GM12801 (cell line): ENCODE results near the gene JAKMIP1.

ENCODE experiments used
- TF ChIP-seq, protein P1 (sequence below): IDR thresholded peaks from one replicate; pipeline ENCODE4 v1.5.1; 2011; ENCODE audit warnings: control low read depth; ENCODE audit not compliant: insufficient read length; ENCODE audit errors: extremely low read depth

Gene JAKMIP1

DNA sequence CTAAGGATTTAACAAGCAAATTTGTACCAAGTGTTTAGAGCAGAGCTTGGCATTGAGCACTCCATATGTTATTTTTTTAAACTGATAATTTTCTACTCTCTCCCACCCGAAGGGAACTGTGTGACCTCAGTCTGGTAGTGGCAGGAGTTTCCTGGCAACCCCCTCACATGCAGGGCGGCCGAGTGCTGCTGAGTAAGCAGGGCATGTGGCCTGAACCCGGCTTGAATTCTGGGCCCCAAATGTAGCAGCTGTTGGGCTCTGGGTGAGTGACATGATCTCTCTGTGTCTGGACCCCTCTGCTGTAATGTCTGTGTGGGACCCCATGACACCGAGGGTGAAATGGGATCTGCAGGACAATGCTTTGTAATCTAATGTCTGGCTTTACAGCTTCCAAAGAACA lies 168.5 kb downstream of the JAKMIP1 start:
- TF ChIP-seq, protein P1, sequence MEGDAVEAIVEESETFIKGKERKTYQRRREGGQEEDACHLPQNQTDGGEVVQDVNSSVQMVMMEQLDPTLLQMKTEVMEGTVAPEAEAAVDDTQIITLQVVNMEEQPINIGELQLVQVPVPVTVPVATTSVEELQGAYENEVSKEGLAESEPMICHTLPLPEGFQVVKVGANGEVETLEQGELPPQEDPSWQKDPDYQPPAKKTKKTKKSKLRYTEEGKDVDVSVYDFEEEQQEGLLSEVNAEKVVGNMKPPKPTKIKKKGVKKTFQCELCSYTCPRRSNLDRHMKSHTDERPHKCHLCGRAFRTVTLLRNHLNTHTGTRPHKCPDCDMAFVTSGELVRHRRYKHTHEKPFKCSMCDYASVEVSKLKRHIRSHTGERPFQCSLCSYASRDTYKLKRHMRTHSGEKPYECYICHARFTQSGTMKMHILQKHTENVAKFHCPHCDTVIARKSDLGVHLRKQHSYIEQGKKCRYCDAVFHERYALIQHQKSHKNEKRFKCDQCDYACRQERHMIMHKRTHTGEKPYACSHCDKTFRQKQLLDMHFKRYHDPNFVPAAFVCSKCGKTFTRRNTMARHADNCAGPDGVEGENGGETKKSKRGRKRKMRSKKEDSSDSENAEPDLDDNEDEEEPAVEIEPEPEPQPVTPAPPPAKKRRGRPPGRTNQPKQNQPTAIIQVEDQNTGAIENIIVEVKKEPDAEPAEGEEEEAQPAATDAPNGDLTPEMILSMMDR = no peak

- TF ChIP-seq, protein P1 = no peak
Observed at GRCh38 chr4:6030679-6031078, 169.7 kb downstream of the JAKMIP1 start.

GRCh38 chr4:6029254-6029653 lies 171.1 kb downstream of the JAKMIP1 start:
- TF ChIP-seq, protein P1 = no peak

- TF ChIP-seq, protein P1 = no peak
Observed at GRCh38 chr4:6028168-6028567, 172.2 kb downstream of the JAKMIP1 start.

DNA sequence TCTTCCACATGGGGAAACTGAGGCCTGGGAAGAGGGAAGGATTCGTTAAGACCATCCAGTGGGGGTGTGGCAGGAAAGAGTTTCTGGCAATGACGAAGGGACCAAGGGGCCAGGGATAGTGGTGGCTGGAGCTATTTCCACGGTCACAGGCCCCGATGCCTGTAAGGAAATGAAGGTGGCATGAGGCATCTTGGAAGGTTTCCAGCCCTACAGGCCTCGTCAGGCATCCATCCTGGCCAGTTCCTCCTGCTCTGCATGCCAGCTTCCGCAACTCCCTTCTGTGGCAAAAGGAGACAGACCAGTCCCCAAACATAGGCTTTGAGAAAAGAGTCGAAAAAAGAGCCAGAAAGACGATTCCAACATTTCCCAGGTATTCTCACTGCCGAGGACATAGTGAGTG lies 173.0 kb downstream of the JAKMIP1 start:
- TF ChIP-seq, protein P1 = no peak

DNA sequence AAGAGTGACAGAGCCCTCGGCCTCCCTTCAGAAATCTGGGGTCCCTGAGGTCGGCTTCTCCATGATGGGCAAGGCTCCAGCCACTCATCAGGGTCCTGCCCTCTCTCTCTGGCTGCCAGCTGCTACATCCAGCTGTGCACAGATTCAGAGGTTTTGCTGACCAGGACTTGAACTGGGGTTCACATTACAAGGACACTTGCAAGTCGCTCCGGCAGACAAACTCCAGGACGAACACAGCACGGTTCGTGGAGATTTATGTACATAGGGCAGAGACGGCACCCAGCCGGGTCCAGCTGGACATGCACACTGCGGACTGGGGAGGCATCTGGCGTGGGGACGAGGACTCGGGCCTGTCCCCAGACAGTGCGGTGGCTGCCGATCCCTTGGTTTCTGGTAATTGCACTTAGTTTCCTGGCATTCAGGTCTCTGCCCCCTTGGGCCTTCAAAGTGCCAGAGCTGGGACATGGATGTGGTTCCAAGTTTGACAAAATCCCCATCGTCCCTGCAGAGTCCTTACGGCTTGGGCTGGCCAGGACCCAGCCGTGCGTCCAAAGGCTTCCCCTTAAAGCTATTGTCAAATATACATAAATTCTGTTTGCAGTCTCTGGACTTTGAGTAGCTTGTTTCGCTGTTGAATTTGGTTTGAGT lies 175.9 kb downstream of the JAKMIP1 start:
- TF ChIP-seq, protein P1 = no peak

DNA sequence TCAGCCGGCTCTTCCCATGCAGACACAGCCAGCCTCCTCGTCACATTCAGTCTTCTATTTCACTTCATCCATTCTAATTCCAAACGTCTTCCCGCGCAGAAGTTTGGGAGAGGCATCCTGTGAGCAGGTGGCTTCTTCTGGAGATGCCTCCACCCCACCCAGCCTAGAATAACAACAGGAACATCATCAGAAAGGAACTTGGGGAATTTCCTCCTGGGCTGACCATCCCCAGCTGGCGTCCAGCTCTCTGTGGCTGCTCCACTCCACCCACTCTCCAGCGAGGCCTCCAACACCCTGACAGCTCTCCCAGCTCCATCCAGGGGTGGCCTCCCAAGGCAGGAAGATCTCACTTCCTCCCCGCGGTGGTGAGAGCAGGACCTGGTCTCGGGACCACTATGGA lies 176.6 kb downstream of the JAKMIP1 start:
- TF ChIP-seq, protein P1 = no peak
